Uterus (tissue), 4 donors: ENCODE results near the gene CFAP70. TPM values are rescaled to one million over a fixed set of nuclear protein-coding genes. Genes with fewer than 3 reads are reported as not detected.
"Not testable (repeated sequence)": the region's sequence is repeated elsewhere in the genome, so short reads cannot be mapped to it uniquely, and the experiment has no call there.

Source experiments
- DNase-seq, 2 donors: peaks; one replicate each; pipeline ENCODE4 v3.0.0-alpha.2; 2019 to 2020
- H3K27ac ChIP-seq, 2 donors: fragments of 200-600 bp; sonication (generic); 1 replicate in 1 of 2; 2 replicates in 1 of 2; pipeline ENCODE4 v1.5.1; 2016 to 2018
- H3K27me3 ChIP-seq, 2 donors: fragments of 200-600 bp; sonication (generic); one replicate each; pipeline ENCODE4 v1.5.1; 2018 to 2019; ENCODE audit warnings: control low read depth in 1 of 2
- H3K36me3 ChIP-seq, 2 donors: fragments of 200-600 bp; sonication (generic); one replicate each; pipeline ENCODE4 v1.5.1; 2019; ENCODE audit warnings: control low read depth in 1 of 2
- H3K4me1 ChIP-seq, 2 donors: fragments of 200-600 bp; sonication (generic); one replicate each; pipeline ENCODE4 v1.5.1; 2018 to 2019; ENCODE audit warnings: control low read depth in 1 of 2
- H3K4me3 ChIP-seq, 2 donors: fragments of 200-600 bp; sonication (generic); 1 replicate in 1 of 2; 2 replicates in 1 of 2; pipeline ENCODE4 v1.5.1; 2018 to 2019; ENCODE audit warnings: mild to moderate bottlenecking in 1 of 2
- H3K9me3 ChIP-seq, 2 donors: fragments of 200-600 bp; sonication (generic); one replicate each; pipeline ENCODE4 v1.5.1; 2019; ENCODE audit warnings: control low read depth in 1 of 2
- CTCF ChIP-seq, 4 experiments: fragments of 200-600 bp in 2 of 4; fragments of 450-650 bp in 2 of 4; sonication (generic) in 2 of 4; IDR thresholded peaks; one replicate each; pipeline ENCODE4 v1.5.1; 2016 to 2019; ENCODE audit warnings: antibody characterized with exemption in 4 of 4, mild to moderate bottlenecking in 2 of 4, moderate library complexity in 1 of 4
- POLR2A ChIP-seq, 2 donors: fragments of 450-650 bp; IDR thresholded peaks; one replicate each; pipeline ENCODE4 v1.6.1; 2016; ENCODE audit warnings: antibody characterized with exemption in 2 of 2, mild to moderate bottlenecking in 1 of 2, moderate library complexity in 1 of 2
- intact Hi-C: fragments of 100-400 bp; cut with DNase I; formaldehyde crosslinking; loops from one replicate; pipeline ENCODE4 v1.15.1; 2023; ENCODE audit warnings: low total_unique reads
- total RNA-seq, 4 donors: library from RNA; depleted of rRNA in 3 of 4; stranded (reverse); fragments of >200 nt in 3 of 4; gene quantifications; one replicate each; pipeline versions ENCODE4 v1.1.0 to v1.2.4, GENCODE V29; 2014 to 2023
- donor health status: DM: yes; HTN: yes; CAD: no.

The CFAP70 gene
- total RNA-seq, 4 donors from 2014 or later, result 1.5 to 11.3 (median 3.0) TPM

GRCh38 chr10:73262880-73263555 lies 95.6 kb downstream of the CFAP70 start:
- Histone ChIP-seq H3K27ac (no peak overlapping the region), H3K27me3 (no peaks in the 10 kb centered on the region), H3K4me1 (no peaks in the 10 kb centered on the region), H3K4me3 (no peak overlapping the region), H3K9me3 (no peaks in the 10 kb centered on the region), H3K36me3 (no peaks in the 10 kb centered on the region)
- no peak for DNase-seq
- TF ChIP-seq CTCF (IDR thresholded peaks at IDR 0.05), result no peak
- TF ChIP-seq POLR2A (IDR thresholded peaks at IDR 0.05), result no peak
- intact Hi-C loops, result no loop called here

DNA sequence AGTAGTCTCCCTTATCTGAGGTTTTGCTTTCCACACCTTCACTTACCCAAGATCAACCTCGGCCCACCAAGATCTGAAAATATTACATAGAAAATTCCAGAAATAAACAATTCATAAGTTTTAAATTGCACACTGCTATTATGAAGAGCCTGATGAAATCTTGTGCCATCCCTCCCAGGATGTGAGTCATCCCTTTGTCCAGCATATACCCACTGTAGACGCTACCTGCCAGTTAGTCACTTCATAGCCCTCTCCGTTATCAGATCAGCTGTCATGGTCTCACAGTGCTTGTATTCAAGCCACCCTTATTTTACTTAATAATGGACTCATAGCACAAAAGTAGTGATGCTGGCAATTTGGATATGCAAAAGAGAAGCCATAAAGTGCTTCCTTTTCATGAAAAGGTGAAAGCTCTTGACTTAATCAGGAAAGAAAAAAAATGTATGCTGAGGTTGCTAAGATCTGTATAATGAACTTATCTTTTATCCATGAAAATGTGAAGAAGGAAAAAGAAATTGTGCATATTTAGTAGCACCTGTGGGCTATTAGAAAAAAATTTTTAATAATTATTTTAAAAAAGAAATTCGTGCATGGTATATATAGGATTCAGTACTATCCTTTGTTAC lies 96.4 kb downstream of the CFAP70 start:
- Histone ChIP-seq H3K4me3 (no peak overlapping the region), H3K36me3 (no peaks in the 10 kb centered on the region), H3K9me3 (no peaks in the 10 kb centered on the region), H3K27me3 (no peaks in the 10 kb centered on the region), H3K4me1 (no peaks in the 10 kb centered on the region), H3K27ac (no peak overlapping the region)
- DNase-seq, result no peak
- TF ChIP-seq POLR2A (IDR thresholded peaks at IDR 0.05) (no peak), CTCF (IDR thresholded peaks at IDR 0.05) (no peak)
- intact Hi-C loops, result no loop called here

DNA sequence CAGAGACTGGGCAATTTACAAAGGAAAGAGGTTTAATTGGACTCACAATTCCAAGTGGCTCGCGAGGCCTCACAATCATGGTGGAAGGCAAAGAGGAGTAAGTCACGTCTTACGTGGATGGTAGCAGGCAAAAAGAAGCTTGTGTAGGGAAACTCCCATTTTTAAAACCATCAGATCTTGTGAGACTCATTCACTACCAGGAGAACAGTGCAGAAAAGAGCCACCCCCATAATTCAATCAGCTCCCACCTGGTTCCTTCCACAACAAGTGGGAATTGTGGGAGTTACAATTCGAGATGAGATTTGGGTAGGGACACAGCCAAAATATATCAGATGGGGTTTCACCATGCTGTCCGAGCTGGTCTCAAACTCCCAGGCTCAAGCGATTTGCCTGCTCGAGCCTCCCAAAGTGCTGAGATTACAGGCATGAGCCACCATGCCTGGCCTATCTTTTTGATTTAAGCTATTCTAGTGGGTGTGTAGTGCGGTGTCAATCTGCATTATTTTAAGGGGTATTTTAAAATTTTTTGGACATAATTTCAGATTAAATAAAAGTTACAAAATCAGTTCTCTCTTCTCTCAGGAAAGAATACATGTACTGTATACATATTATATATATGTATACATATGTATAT lies 97.2 kb downstream of the CFAP70 start:
- DNase-seq, result no peak
- Histone ChIP-seq H3K4me1 (no peaks in the 10 kb centered on the region), H3K36me3 (no peaks in the 10 kb centered on the region), H3K4me3 (no peak overlapping the region), H3K27ac (no peak overlapping the region), H3K27me3 (no peaks in the 10 kb centered on the region), H3K9me3 (no peaks in the 10 kb centered on the region)
- intact Hi-C loops, result no loop called here
- TF ChIP-seq POLR2A (IDR thresholded peaks at IDR 0.05), result no peak
- TF ChIP-seq CTCF (IDR thresholded peaks at IDR 0.05), result no peak

DNA sequence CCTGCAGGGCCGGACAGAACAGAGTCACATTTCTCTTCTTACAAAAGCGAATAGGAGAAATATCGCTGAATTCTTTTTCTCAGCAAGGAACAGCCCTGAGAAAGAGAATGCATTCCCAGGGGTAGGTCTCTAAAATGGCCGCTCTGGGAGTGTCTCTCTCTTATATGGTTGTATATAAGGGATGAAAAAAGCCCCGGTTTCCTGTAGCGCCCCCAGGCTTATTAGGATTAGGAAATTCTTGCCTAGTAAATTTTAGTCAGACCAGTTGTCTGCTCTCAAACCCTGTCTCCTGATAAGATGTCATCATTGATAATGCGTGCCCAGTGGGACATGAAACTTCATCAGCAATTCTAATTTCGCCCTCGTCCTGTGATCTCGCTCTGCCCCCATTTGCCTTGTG lies 100.1 kb downstream of the CFAP70 start:
- not testable (repeated sequence) for H3K4me1 ChIP-seq, H3K27ac ChIP-seq

GRCh38 chr10:73253225-73253555 lies 105.5 kb downstream of the CFAP70 start:
- Histone ChIP-seq H3K9me3 (no peaks in the 10 kb centered on the region), H3K27ac (peak overlapping the region; percentile 77 to 94), H3K4me1 (no peaks in the 10 kb centered on the region), H3K36me3 (no peaks in the 10 kb centered on the region), H3K27me3 (no peaks in the 10 kb centered on the region), H3K4me3 (peak overlapping the region; percentile 85 to 93)
- TF ChIP-seq POLR2A (IDR thresholded peaks at IDR 0.05) (no peak), CTCF (IDR thresholded peaks at IDR 0.05) (no peak)
- no peak for DNase-seq
- intact Hi-C loops, result no loop called here

More for the DNA sequence above, 100.1 kb downstream of the CFAP70 start:
- H3K27me3 ChIP-seq, H3K36me3 ChIP-seq, intact Hi-C loops, DNase-seq, H3K9me3 ChIP-seq, H3K4me3 ChIP-seq: not testable (repeated sequence)
